ENCODE data around the gene TESMIN.

GRCh38 chr11:68710409-68710808, 40.9 kb downstream of the TESMIN start:
- TF ChIP-seq CTCF (conservative IDR thresholded peaks at IDR 0.05; ENCODE audit: low read depth, low read length) (no peak), POLR2A (IDR thresholded peaks at IDR 0.05; ENCODE audit: low read depth, low read length) (no peak), CHD1 (IDR thresholded peaks at IDR 0.05; ENCODE audit: low read depth, low read length) (no peak), RCOR1 (IDR thresholded peaks at IDR 0.05; ENCODE audit: insufficient replicate concordance, low read length) (no peak), RAD21 (IDR thresholded peaks at IDR 0.05; ENCODE audit: low read length) (no peak)

Measured in IMR-90 (cell line).